ENCODE measurements around the gene EXOC6. TPM values are rescaled to one million over a fixed set of nuclear protein-coding genes. Genes with fewer than 3 reads are reported as not detected.
A peak's percentile ranks its signal among the peaks of the same experiment; 100 is the strongest.

The EXOC6 gene
- total and polyA plus RNA-seq, 10 donors = 7.0 to 40.0 (median 25.4) TPM

GRCh38 chr10:92961638-92962037, 113.3 kb downstream of the EXOC6 start:
- WGBS, 5 donors = 94 to 98% (median 97%) methylated on average over 2 of the region's 2 CpGs
- Histone ChIP-seq H3K36me3 (peaks cover 0 to 42% (median 2%) of the 10 kb centered on the region in 6 donors), H3K4me3 (no peak overlapping the region), H3K27me3 (replicated peaks in 1 of 7) (no peaks in the 10 kb centered on the region), H3K4me1 (no peaks in the 10 kb centered on the region), H3K9me3 (no peaks in the 10 kb centered on the region), H3K27ac (no peak overlapping the region)
- intact Hi-C loops (cut with DNase I; ENCODE audit: low total_unique reads) = no loop called here
- no peak for DNase-seq
- TF ChIP-seq POLR2A (IDR thresholded peaks at IDR 0.05) = no peak

- no peaks in the 10 kb centered on the region for H3K4me1 ChIP-seq
- 72 to 83% (median 81%) methylated on average over 2 of the region's 2 CpGs for WGBS, 5 donors
- no peak overlapping the region for H3K27ac ChIP-seq
- intact Hi-C loops (cut with DNase I; ENCODE audit: low total_unique reads) = no loop called here
- H3K9me3 ChIP-seq = no peaks in the 10 kb centered on the region
- H3K27me3 ChIP-seq (replicated peaks in 1 of 7) = no peaks in the 10 kb centered on the region
- TF ChIP-seq POLR2AphosphoS5 (IDR thresholded peaks at IDR 0.05) (no peak), CTCF (IDR thresholded peaks at IDR 0.05 in 8 of 11, conservative IDR thresholded peaks at IDR 0.05 in 3 of 11) (peak in 9 of 11 experiments; percentile 36 to 71 (median 55))
- H3K4me3 ChIP-seq = no peak overlapping the region
- peaks cover 0 to 25% (median 5%) of the 10 kb centered on the region in 6 donors for H3K36me3 ChIP-seq
- no peak for DNase-seq
These were observed 117.0 kb downstream of the EXOC6 start for GRCh38 chr10:92965314-92965713.

GRCh38 chr10:92967641-92968040, 119.3 kb downstream of the EXOC6 start:
- no peak for TF ChIP-seq POLR2AphosphoS5 (IDR thresholded peaks at IDR 0.05)
- no peak for TF ChIP-seq CTCF (IDR thresholded peaks at IDR 0.05 in 8 of 11, conservative IDR thresholded peaks at IDR 0.05 in 3 of 11)
- TF ChIP-seq POLR2A (IDR thresholded peaks at IDR 0.05) = no peak
- WGBS, 5 donors = 94 to 97% (median 97%) methylated on average over 2 of the region's 2 CpGs

GRCh38 chr10:92969151-92969550, 120.8 kb downstream of the EXOC6 start:
- intact Hi-C loops (cut with DNase I; ENCODE audit: low total_unique reads) = no loop called here
- H3K4me3 ChIP-seq = no peak overlapping the region
- H3K27ac ChIP-seq = no peak overlapping the region
- H3K4me1 ChIP-seq = peaks cover 0 to 11% (median 0%) of the 10 kb centered on the region in 6 donors
- peaks cover 0 to 48% (median 6%) of the 10 kb centered on the region in 6 donors for H3K36me3 ChIP-seq
- DNase-seq = no peak
- WGBS, 5 donors = 75 to 97% (median 94%) methylated on average over 1 of the region's 1 CpG
- peaks cover 0 to 4% (median 0%) of the 10 kb centered on the region in 8 donors for H3K9me3 ChIP-seq
- no peak for TF ChIP-seq POLR2A (IDR thresholded peaks at IDR 0.05)
- TF ChIP-seq POLR2AphosphoS5 (IDR thresholded peaks at IDR 0.05) = no peak
- no peak for TF ChIP-seq CTCF (IDR thresholded peaks at IDR 0.05 in 8 of 11, conservative IDR thresholded peaks at IDR 0.05 in 3 of 11)
- no peaks in the 10 kb centered on the region for H3K27me3 ChIP-seq (replicated peaks in 1 of 7)

More at GRCh38 chr10:92967641-92968040, 119.3 kb downstream of the EXOC6 start:
- Histone ChIP-seq H3K27me3 (replicated peaks in 1 of 7) (no peaks in the 10 kb centered on the region), H3K27ac (no peak overlapping the region), H3K4me1 (peaks cover 0 to 7% (median 0%) of the 10 kb centered on the region in 6 donors), H3K36me3 (peaks cover 0 to 43% (median 6%) of the 10 kb centered on the region in 6 donors), H3K4me3 (no peak overlapping the region), H3K9me3 (peaks cover 0 to 3% (median 0%) of the 10 kb centered on the region in 8 donors)
- intact Hi-C loops (cut with DNase I; ENCODE audit: low total_unique reads) = no loop called here
- DNase-seq = no peak
